H1 (cell line): Measurements from ENCODE around the gene POFUT2. TPM values are rescaled to one million over a fixed set of nuclear protein-coding genes. Genes with fewer than 3 reads are reported as not detected.

Source experiments
- BRCA1 ChIP-seq: IDR thresholded peaks from 2 replicates; pipeline ENCODE4 v1.6.1; 2012; ENCODE audit warnings: low read depth, low read length, improper control_type of control experiment
- EZH2 ChIP-seq: fragments of 200-600 bp; sonication (generic); IDR thresholded peaks from 2 replicates; pipeline ENCODE4 v1.7.1; 2012; ENCODE audit warnings: low read depth, mild to moderate bottlenecking, moderate library complexity, low read length, inconsistent platforms; ENCODE audit not compliant: severe bottlenecking
- MAFK ChIP-seq: IDR thresholded peaks from 2 replicates; pipeline ENCODE4 v1.6.1; 2012; ENCODE audit warnings: low read depth, mild to moderate bottlenecking, improper control_type of control experiment, low read length
- RAD21 ChIP-seq, 2 experiments: IDR thresholded peaks in 1 of 2; conservative IDR thresholded peaks in 1 of 2; 2 replicates each; pipeline ENCODE4 v1.6.1; 2011; ENCODE audit warnings: low read depth in 2 of 2, low read length in 2 of 2, improper control_type of control experiment in 1 of 2, inconsistent platforms in 1 of 2, mild to moderate bottlenecking in 1 of 2, moderate library complexity in 1 of 2
- RXRA ChIP-seq: IDR thresholded peaks from 2 replicates; pipeline ENCODE4 v1.6.1; 2011; ENCODE audit warnings: low read depth, mild to moderate bottlenecking, low read length, moderate library complexity; ENCODE audit not compliant: insufficient read depth
- SAP30 ChIP-seq: fragments of 300-600 bp; sonication (generic); IDR thresholded peaks from 2 replicates; pipeline ENCODE4 v1.7.1; 2012; ENCODE audit warnings: low read length, moderate library complexity, mild to moderate bottlenecking, inconsistent platforms; ENCODE audit not compliant: insufficient read depth, insufficient replicate concordance
- TCF12 ChIP-seq: IDR thresholded peaks from 2 replicates; pipeline ENCODE4 v1.6.1; 2011; ENCODE audit warnings: low read depth, mild to moderate bottlenecking, low read length
- polyA plus RNA-seq, 7 experiments: library from polyadenylated mRNA; depleted of rRNA in 3 of 7; stranded (reverse) in 5 of 7; unstranded in 2 of 7; fragments of >200 nt in 5 of 7; fragments of 200-250 nt in 2 of 7; gene quantifications; 1 replicate in 5 of 7; 2 replicates in 1 of 7; 4 replicates in 1 of 7; pipeline versions ENCODE4 v1.2.1 to v1.2.3, GENCODE V29; 2011 to 2013; ENCODE audit warnings: missing spikeins in 2 of 7, mixed read lengths in 2 of 7
- total RNA-seq: library from RNA; stranded (reverse); fragmentation: NEBNext Ultra II Directional; extraction: Animal tissue kit (Norgen Biotek cat#: 25700); gene quantifications from 2 replicates; pipeline ENCODE4 v1.2.1, GENCODE V29; 2021

POFUT2 gene
- total and polyA plus RNA-seq, 2 of the 8 experiments (the other 6 are each of a cell fraction or from before 2014, with no cell fraction given): 13.7 to 32.1 TPM

- TF ChIP-seq RAD21 (IDR thresholded peaks at IDR 0.05 in 1 of 2, conservative IDR thresholded peaks at IDR 0.05 in 1 of 2; ENCODE audit: low read depth in 2 of 2, low read length in 2 of 2) (0 out of 4 replicates have a peak, but pooled peaks of 1 of the 2 experiments have one; percentile 3), RXRA (no peak), MAFK (no peak), EZH2 (no peak), BRCA1 (no peak), SAP30 (no peak), TCF12 (no peak)
These were observed 2.2 kb upstream of the POFUT2 start (continued) for GRCh38 chr21:45289655-45290515.
